Activated naive CD4-positive, alpha-beta T cell treated with anti-CD3 and anti-CD28 coated beads, Interleukin-2, amount 50 U/mL, for 72 hours (primary cell): ENCODE results near the gene ZDHHC14. TPM values are rescaled to one million over a fixed set of nuclear protein-coding genes. Genes with fewer than 3 reads are reported as not detected.
"Not testable (repeated sequence)": the region's sequence is repeated elsewhere in the genome, so short reads cannot be mapped to it uniquely, and the experiment has no call there.

Source experiments
- ATAC-seq, 2 donors: fragments of 150-1000 bp; cut with Tn5 transposase; 2 replicates each; pipeline ENCODE4 v1.10.0; 2021; ENCODE audit warnings: mild to moderate bottlenecking in 2 of 2, moderate library complexity in 2 of 2
- DNase-seq, 2 donors: peaks; one replicate each; pipeline ENCODE4 v3.0.0; 2021 to 2022; ENCODE audit warnings: low spot score in 2 of 2
- H3K27ac Mint-ChIP-seq, 2 donors: one replicate each; pipeline ENCODE4 v1.8.0; 2022; ENCODE audit warnings: mild to moderate bottlenecking in 2 of 2, mixed read lengths in 2 of 2
- H3K36me3 Mint-ChIP-seq, 2 donors: one replicate each; pipeline ENCODE4 v1.8.0; 2022; ENCODE audit warnings: mixed read lengths in 2 of 2
- H3K9me3 Mint-ChIP-seq, 2 donors: one replicate each; pipeline ENCODE4 v1.8.0; 2022; ENCODE audit warnings: mixed read lengths in 2 of 2
- total RNA-seq, 2 donors: library from RNA; stranded (reverse); gene quantifications; one replicate each; pipeline ENCODE4 v1.2.3, GENCODE V29; 2022

ZDHHC14 gene
- total RNA-seq, 2 donors from 2014 or later, result 0.91 to 3.7 TPM

- Mint-ChIP-seq H3K9me3 (no peaks in the 10 kb centered on the region), H3K27ac (peak overlapping the region in 1 of 2 donors; percentile 8), H3K36me3 (peaks cover 0 to 11% of the 10 kb centered on the region in 2 donors)
- DNase-seq (no peak), ATAC-seq (no peak)
Observed at GRCh38 chr6:157462956-157463742, 82.2 kb downstream of the ZDHHC14 start.

GRCh38 chr6:157463743-157464135, 82.7 kb downstream of the ZDHHC14 start:
- not testable (repeated sequence) for ATAC-seq, H3K9me3 Mint-ChIP-seq, DNase-seq
- peaks cover 0 to 11% of the 10 kb centered on the region in 2 donors for H3K36me3 Mint-ChIP-seq
- H3K27ac Mint-ChIP-seq, result peak overlapping the region in 1 of 2 donors; percentile 8

GRCh38 chr6:157464653-157465535, 83.9 kb downstream of the ZDHHC14 start:
- peak overlapping the region; percentile 89 to 98 for H3K27ac Mint-ChIP-seq
- ATAC-seq (peak; percentile 54 to 65), DNase-seq (peak in 1 of 2 donors; percentile 27)
- H3K36me3 Mint-ChIP-seq, result peaks cover 0 to 5% of the 10 kb centered on the region in 2 donors
- no peaks in the 10 kb centered on the region for H3K9me3 Mint-ChIP-seq

- DNase-seq (no peak), ATAC-seq (no peak)
- Mint-ChIP-seq H3K9me3 (no peaks in the 10 kb centered on the region), H3K36me3 (peaks cover 0 to 5% of the 10 kb centered on the region in 2 donors), H3K27ac (no peak overlapping the region)
Observed at GRCh38 chr6:157466342-157466648, 85.3 kb downstream of the ZDHHC14 start.

GRCh38 chr6:157467339-157467738, 86.3 kb downstream of the ZDHHC14 start:
- H3K36me3 Mint-ChIP-seq, DNase-seq, ATAC-seq, H3K9me3 Mint-ChIP-seq: not testable (repeated sequence)
- H3K27ac Mint-ChIP-seq, result peak overlapping the region in 1 of 2 donors; percentile 26

GRCh38 chr6:157468054-157468453, 87.1 kb downstream of the ZDHHC14 start:
- ATAC-seq, result no peak
- Mint-ChIP-seq H3K36me3 (peaks cover 0 to 5% of the 10 kb centered on the region in 2 donors), H3K27ac (no peak overlapping the region), H3K9me3 (no peaks in the 10 kb centered on the region)
- no peak for DNase-seq

GRCh38 chr6:157468574-157468973, 87.6 kb downstream of the ZDHHC14 start:
- peaks cover 0 to 5% of the 10 kb centered on the region in 2 donors for H3K36me3 Mint-ChIP-seq
- DNase-seq (no peak), ATAC-seq (no peak)
- H3K27ac Mint-ChIP-seq, result no peak overlapping the region
- H3K9me3 Mint-ChIP-seq, result no peaks in the 10 kb centered on the region

GRCh38 chr6:157469378-157469777, 88.4 kb downstream of the ZDHHC14 start:
- Mint-ChIP-seq H3K27ac (peak overlapping the region in 1 of 2 donors; percentile 3), H3K9me3 (no peaks in the 10 kb centered on the region), H3K36me3 (peaks cover 0 to 4% of the 10 kb centered on the region in 2 donors)
- no peak for DNase-seq
- ATAC-seq, result no peak

- no peak for DNase-seq
- Mint-ChIP-seq H3K36me3 (peaks cover 0 to 6% of the 10 kb centered on the region in 2 donors), H3K9me3 (no peaks in the 10 kb centered on the region), H3K27ac (peak overlapping the region in 1 of 2 donors; percentile 52)
- no peak for ATAC-seq
Observed at GRCh38 chr6:157471077-157471686, 90.2 kb downstream of the ZDHHC14 start.

GRCh38 chr6:157471895-157472686, 91.1 kb downstream of the ZDHHC14 start:
- no peak overlapping the region for H3K27ac Mint-ChIP-seq
- H3K9me3 Mint-ChIP-seq, result no peaks in the 10 kb centered on the region
- H3K36me3 Mint-ChIP-seq, result peaks cover 0 to 10% of the 10 kb centered on the region in 2 donors
- ATAC-seq (no peak), DNase-seq (no peak)

GRCh38 chr6:157476797-157477196, 95.8 kb downstream of the ZDHHC14 start:
- Mint-ChIP-seq H3K9me3 (no peaks in the 10 kb centered on the region), H3K27ac (no peak overlapping the region), H3K36me3 (peaks cover 0 to 10% of the 10 kb centered on the region in 2 donors)
- DNase-seq (no peak), ATAC-seq (no peak)

- peak overlapping the region in 1 of 2 donors; percentile 84 for H3K27ac Mint-ChIP-seq
- no peak for DNase-seq
- ATAC-seq, result no peak
- H3K9me3 Mint-ChIP-seq, result no peaks in the 10 kb centered on the region
- H3K36me3 Mint-ChIP-seq, result peaks cover 0 to 10% of the 10 kb centered on the region in 2 donors
Observed at GRCh38 chr6:157478926-157479325, 97.9 kb downstream of the ZDHHC14 start.

GRCh38 chr6:157479464-157480303, 98.7 kb downstream of the ZDHHC14 start:
- DNase-seq (no peak), ATAC-seq (no peak)
- no peak overlapping the region for H3K27ac Mint-ChIP-seq
- no peaks in the 10 kb centered on the region for H3K9me3 Mint-ChIP-seq
- peaks cover 0 to 10% of the 10 kb centered on the region in 2 donors for H3K36me3 Mint-ChIP-seq

GRCh38 chr6:157481189-157481864, 100.3 kb downstream of the ZDHHC14 start:
- no peak for ATAC-seq
- Mint-ChIP-seq H3K9me3 (no peaks in the 10 kb centered on the region), H3K36me3 (peaks cover 0 to 3% of the 10 kb centered on the region in 2 donors), H3K27ac (peak overlapping the region in 1 of 2 donors; percentile 6)
- DNase-seq, result no peak

- no peaks in the 10 kb centered on the region for H3K9me3 Mint-ChIP-seq
Observed at GRCh38 chr6:157481865-157482249, 100.9 kb downstream of the ZDHHC14 start.

More at GRCh38 chr6:157481865-157482249, 100.9 kb downstream of the ZDHHC14 start:
- H3K36me3 Mint-ChIP-seq, result no peaks in the 10 kb centered on the region
- ATAC-seq (no peak), DNase-seq (no peak)
- peak overlapping the region in 1 of 2 donors; percentile 6 for H3K27ac Mint-ChIP-seq
